OCI-LY7 (cell line): ENCODE data around the gene HOXC10. TPM values are rescaled to one million over a fixed set of nuclear protein-coding genes. Genes with fewer than 3 reads are reported as not detected.

Experiments
- BruUV-seq: library from RNA; stranded (reverse); fragments of 400-500 nt; replicated peaks from 2 replicates; lab custom pipeline; 2021; lab: Mats Ljungman, UMichigan
- CTCF ChIA-PET: fragments of 300-600 bp; sonication (Branson Sonifier 250); formaldehyde crosslinking; loops from one replicate; lab custom pipeline; 2022; ENCODE audit warnings: antibody characterized with exemption; ENCODE audit not compliant: unreplicated experiment; lab: Charles Lee
- POLR2A ChIA-PET: fragments of 300-600 bp; sonication (Branson Sonifier 250); formaldehyde crosslinking; loops from one replicate; lab custom pipeline; 2022; ENCODE audit warnings: antibody characterized with exemption; lab: Charles Lee
- DNase-seq: peaks from one replicate; pipeline ENCODE4 v3.0.0-alpha.2; 2015; ENCODE audit warnings: low spot score
- H2AFZ ChIP-seq: fragments of 200-600 bp; sonication (generic), shearing (Covaris generic); 2 replicates; pipeline ENCODE4 v1.6.1; 2014; ENCODE audit warnings: mild to moderate bottlenecking, antibody characterized with exemption, low read length, moderate library complexity
- H3K27ac ChIP-seq: fragments of 200-600 bp; sonication (generic); 2 replicates; pipeline ENCODE4 v1.5.1; 2014; ENCODE audit warnings: mixed run types, low read depth, mild to moderate bottlenecking, moderate library complexity, low read length, inconsistent platforms; ENCODE audit not compliant: poor library complexity, severe bottlenecking
- H3K36me3 ChIP-seq: fragments of 200-600 bp; sonication (generic); 2 replicates; pipeline ENCODE4 v1.6.1; 2014; ENCODE audit warnings: mild to moderate bottlenecking, antibody characterized with exemption, low read length, moderate library complexity, mixed read lengths; ENCODE audit not compliant: insufficient read depth
- H3K4me1 ChIP-seq: fragments of 200-600 bp; sonication (generic); 2 replicates; pipeline ENCODE4 v1.5.1; 2014; ENCODE audit warnings: mild to moderate bottlenecking, low read length; ENCODE audit not compliant: insufficient read depth, poor library complexity, severe bottlenecking
- H3K4me2 ChIP-seq: fragments of 200-600 bp; sonication (generic); 2 replicates; pipeline ENCODE4 v1.6.1; 2014; ENCODE audit warnings: mild to moderate bottlenecking, low read length
- H3K4me3 ChIP-seq: fragments of 200-600 bp; sonication (generic); 2 replicates; pipeline ENCODE4 v1.5.1; 2014; ENCODE audit warnings: mild to moderate bottlenecking, low read depth, low read length; ENCODE audit not compliant: poor library complexity, severe bottlenecking
- H3K79me2 ChIP-seq: fragments of 200-600 bp; sonication (generic); 2 replicates; pipeline ENCODE4 v1.6.1; 2016; ENCODE audit warnings: low read depth, mild to moderate bottlenecking, low read length, moderate library complexity, mixed read lengths; ENCODE audit not compliant: insufficient read depth
- H3K9me2 ChIP-seq: fragments of 200-600 bp; sonication (generic); 2 replicates; pipeline ENCODE4 v1.6.1; 2016; ENCODE audit warnings: mild to moderate bottlenecking, low read length, mixed read lengths; ENCODE audit not compliant: insufficient read depth
- H3K9me3 ChIP-seq: fragments of 200-600 bp; sonication (generic); 2 replicates; pipeline ENCODE4 v1.6.1; 2014; ENCODE audit warnings: mild to moderate bottlenecking, mixed run types, low read length, mixed read lengths
- H4K20me1 ChIP-seq: fragments of 200-600 bp; sonication (generic); 2 replicates; pipeline ENCODE4 v1.6.1; 2014; ENCODE audit warnings: mild to moderate bottlenecking, antibody characterized with exemption, low read length, moderate library complexity, mixed read lengths; ENCODE audit not compliant: insufficient read depth
- EZH2phosphoT487 ChIP-seq: fragments of 200-600 bp; sonication (generic); IDR thresholded peaks from 2 replicates; pipeline ENCODE4 v1.6.1; 2018; ENCODE audit warnings: low read depth, borderline replicate concordance, mild to moderate bottlenecking, mixed run types, antibody characterized with exemption, low read length, moderate library complexity, mixed read lengths
- intact Hi-C: fragments of 100-400 bp; cut with micrococcal nuclease; formaldehyde crosslinking; loops from one replicate; pipeline ENCODE4 v1.10.0; 2022; ENCODE audit not compliant: unreplicated experiment
- total RNA-seq, 2 experiments: library from RNA; depleted of rRNA in 1 of 2; stranded (reverse); fragments of >200 nt in 1 of 2; shearing (Covaris generic) in 1 of 2; gene quantifications; 2 replicates each; pipeline ENCODE4 v1.2.3, GENCODE V29; 2014 to 2022
- TF ChIP-seq, protein P1 (sequence below): fragments of 200-600 bp; sonication (generic); conservative IDR thresholded peaks from 2 replicates; pipeline ENCODE4 v1.5.1; 2014; ENCODE audit warnings: mild to moderate bottlenecking, antibody characterized with exemption, low read length, moderate library complexity, mixed read lengths

The HOXC10 gene
- total RNA-seq, 2 experiments from 2014 or later = 0.25 to 0.28 TPM

- peak overlapping the region; percentile 82 for H3K4me2 ChIP-seq
- peak overlapping the region; percentile 83 for H3K27ac ChIP-seq
- TF ChIP-seq, protein P1, sequence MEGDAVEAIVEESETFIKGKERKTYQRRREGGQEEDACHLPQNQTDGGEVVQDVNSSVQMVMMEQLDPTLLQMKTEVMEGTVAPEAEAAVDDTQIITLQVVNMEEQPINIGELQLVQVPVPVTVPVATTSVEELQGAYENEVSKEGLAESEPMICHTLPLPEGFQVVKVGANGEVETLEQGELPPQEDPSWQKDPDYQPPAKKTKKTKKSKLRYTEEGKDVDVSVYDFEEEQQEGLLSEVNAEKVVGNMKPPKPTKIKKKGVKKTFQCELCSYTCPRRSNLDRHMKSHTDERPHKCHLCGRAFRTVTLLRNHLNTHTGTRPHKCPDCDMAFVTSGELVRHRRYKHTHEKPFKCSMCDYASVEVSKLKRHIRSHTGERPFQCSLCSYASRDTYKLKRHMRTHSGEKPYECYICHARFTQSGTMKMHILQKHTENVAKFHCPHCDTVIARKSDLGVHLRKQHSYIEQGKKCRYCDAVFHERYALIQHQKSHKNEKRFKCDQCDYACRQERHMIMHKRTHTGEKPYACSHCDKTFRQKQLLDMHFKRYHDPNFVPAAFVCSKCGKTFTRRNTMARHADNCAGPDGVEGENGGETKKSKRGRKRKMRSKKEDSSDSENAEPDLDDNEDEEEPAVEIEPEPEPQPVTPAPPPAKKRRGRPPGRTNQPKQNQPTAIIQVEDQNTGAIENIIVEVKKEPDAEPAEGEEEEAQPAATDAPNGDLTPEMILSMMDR = peak; percentile 43; the same call in 1 of the 2 replicates
- no peak for TF ChIP-seq EZH2phosphoT487
- ChIA-PET CTCF (interaction anchor here (0.6 to 2.0 kb wide), 12 partner anchors 10 to 341 kb away, joined by 3 to 14 read pairs (median 3); partner anchors contain the start of genes ATP5MC2 and SMUG1), POLR2A (interaction anchor here (0.7 to 1.5 kb wide), 25 partner anchors 8 to 1656 kb away, joined by 3 to 24 read pairs (median 4); partner anchors contain the start of genes HOXC10, HOXC4, HOXC6 and HOXC8)
- DNase-seq = peak; percentile 77
- BruUV-seq = TSS peak; percentile 95
- no peaks in the 10 kb centered on the region for H3K9me3 ChIP-seq
- intact Hi-C loops = loop anchor here (10.0 kb wide), 1 partner anchor 338 kb away; no protein-coding TSS in a partner anchor
- H2AFZ ChIP-seq = peak overlapping the region; percentile 85
- no peaks in the 10 kb centered on the region for H4K20me1 ChIP-seq
- H3K79me2 ChIP-seq = no peaks in the 10 kb centered on the region
- H3K9me2 ChIP-seq = no peaks in the 10 kb centered on the region
- no peaks in the 10 kb centered on the region for H3K36me3 ChIP-seq
- H3K4me1 ChIP-seq = peaks cover 42% of the 10 kb centered on the region
- peak overlapping the region; percentile 77 for H3K4me3 ChIP-seq
Measured at GRCh38 chr12:54017027-54017788, 32.3 kb downstream of the HOXC10 start.

DNA sequence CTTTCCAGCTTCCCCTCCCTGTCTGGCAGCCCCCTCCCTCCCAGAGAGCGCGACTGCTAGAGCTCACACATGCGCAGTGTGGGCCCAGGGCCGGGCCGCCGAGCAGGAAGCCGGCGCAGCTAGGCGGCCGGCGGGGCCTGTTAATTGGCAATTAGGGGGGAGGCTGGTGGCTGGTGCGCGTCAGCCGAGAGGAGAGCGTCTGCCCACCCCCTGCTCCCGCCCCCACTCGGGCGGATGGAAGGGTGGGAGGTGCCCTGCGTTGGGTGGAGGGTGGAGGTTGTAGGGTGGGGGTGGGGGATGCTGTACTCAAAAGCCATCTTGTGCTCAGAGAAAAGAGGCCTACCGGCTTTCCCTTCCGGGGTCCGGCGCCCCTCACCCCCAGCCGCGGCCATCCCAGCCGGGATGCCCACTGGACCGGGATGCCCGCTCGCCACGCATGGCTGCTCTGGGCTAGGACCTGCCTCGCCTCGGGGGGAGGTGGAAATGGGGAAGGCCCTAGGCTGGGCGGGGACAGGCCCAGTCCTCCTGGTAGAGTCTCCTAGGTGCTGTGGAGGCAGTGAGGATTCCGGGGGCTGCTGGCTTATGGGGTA is 33.0 kb downstream of the HOXC10 start:
- intact Hi-C loops = loop anchor here (1.0 to 10.0 kb wide), 2 partner anchors 35 to 337 kb away; partner anchors contain the start of gene HOXC4
- Histone ChIP-seq H3K9me3 (no peaks in the 10 kb centered on the region), H3K27ac (peak overlapping the region; percentile 83), H3K4me1 (peaks cover 49% of the 10 kb centered on the region), H2AFZ (peak overlapping the region; percentile 85), H3K9me2 (no peaks in the 10 kb centered on the region), H4K20me1 (no peaks in the 10 kb centered on the region), H3K4me2 (peak overlapping the region; percentile 82), H3K4me3 (peak overlapping the region; percentile 77), H3K36me3 (no peaks in the 10 kb centered on the region), H3K79me2 (no peaks in the 10 kb centered on the region)
- TF ChIP-seq, protein P1 = no peak
- TF ChIP-seq EZH2phosphoT487 = no peak
- ChIA-PET POLR2A (interaction anchor here (0.5 to 1.5 kb wide), 22 partner anchors 9 to 1657 kb away, joined by 3 to 24 read pairs (median 4); partner anchors contain the start of genes HOXC4, HOXC6, HOXC8 and SMUG1), CTCF (interaction anchor here (0.6 to 2.0 kb wide), 12 partner anchors 9 to 342 kb away, joined by 3 to 14 read pairs (median 3); partner anchors contain the start of genes ATP5MC2 and SMUG1)
- BruUV-seq = no TSS peak
- DNase-seq = peak; percentile 98
